IgD-negative memory B cell (primary cell): ENCODE data around the gene FAM83G. TPM values are rescaled to one million over a fixed set of nuclear protein-coding genes. Genes with fewer than 3 reads are reported as not detected.

Source experiments
- H3K27ac Mint-ChIP-seq, 3 donors: one replicate each; pipeline ENCODE4 v1.8.0; 2020 to 2022; ENCODE audit warnings: mild to moderate bottlenecking in 3 of 3, mixed read lengths in 3 of 3, moderate library complexity in 1 of 3
- H3K27me3 Mint-ChIP-seq: one replicate; pipeline ENCODE4 v1.8.0; 2021; ENCODE audit warnings: mixed read lengths
- H3K36me3 Mint-ChIP-seq: one replicate; pipeline ENCODE4 v1.8.0; 2020; ENCODE audit warnings: mild to moderate bottlenecking, mixed read lengths
- H3K4me1 Mint-ChIP-seq, 3 donors: one replicate each; pipeline ENCODE4 v1.8.0; 2020 to 2022; ENCODE audit warnings: mixed read lengths in 3 of 3, mild to moderate bottlenecking in 1 of 3
- H3K4me3 Mint-ChIP-seq, 4 donors: one replicate each; pipeline ENCODE4 v1.8.0; 2020 to 2022; ENCODE audit warnings: mild to moderate bottlenecking in 4 of 4, mixed read lengths in 4 of 4, moderate library complexity in 3 of 4
- H3K9me3 Mint-ChIP-seq, 3 donors: one replicate each; pipeline ENCODE4 v1.8.0; 2020 to 2021; ENCODE audit warnings: mixed read lengths in 3 of 3, mild to moderate bottlenecking in 1 of 3
- polyA plus RNA-seq: library from polyadenylated mRNA; unstranded; fragments of 300-500 nt; fragmentation: Illumina TruSeq; gene quantifications from one replicate; pipeline ENCODE4 v1.2.3, GENCODE V29; 2021

The FAM83G gene
- polyA plus RNA-seq, 1 donor from 2014 or later, result 6.8 TPM

- Mint-ChIP-seq H3K27me3 (no peaks in the 10 kb centered on the region), H3K27ac (no peak overlapping the region), H3K9me3 (no peaks in the 10 kb centered on the region), H3K4me3 (no peak overlapping the region), H3K4me1 (no peaks in the 10 kb centered on the region), H3K36me3 (peaks cover 2% of the 10 kb centered on the region)
Observed at GRCh38 chr17:18977646-18978045, 26.9 kb downstream of the FAM83G start.

GRCh38 chr17:18977021-18977420 lies 27.5 kb downstream of the FAM83G start:
- Mint-ChIP-seq H3K27me3 (no peaks in the 10 kb centered on the region), H3K4me3 (no peak overlapping the region), H3K36me3 (peaks cover 2% of the 10 kb centered on the region), H3K27ac (peak overlapping the region in 1 of 3 donors; percentile 71), H3K4me1 (no peaks in the 10 kb centered on the region), H3K9me3 (no peaks in the 10 kb centered on the region)

- peaks cover 2% of the 10 kb centered on the region for H3K36me3 Mint-ChIP-seq
- no peak overlapping the region for H3K27ac Mint-ChIP-seq
Observed at GRCh38 chr17:18976201-18976600, 28.4 kb downstream of the FAM83G start.

GRCh38 chr17:18975597-18975996 lies 29.0 kb downstream of the FAM83G start:
- H3K27me3 Mint-ChIP-seq, result no peaks in the 10 kb centered on the region
- no peak overlapping the region for H3K27ac Mint-ChIP-seq
- peaks cover 2% of the 10 kb centered on the region for H3K36me3 Mint-ChIP-seq
- no peaks in the 10 kb centered on the region for H3K9me3 Mint-ChIP-seq
- H3K4me1 Mint-ChIP-seq, result no peaks in the 10 kb centered on the region
- H3K4me3 Mint-ChIP-seq, result no peak overlapping the region

More at GRCh38 chr17:18976201-18976600, 28.4 kb downstream of the FAM83G start:
- H3K27me3 Mint-ChIP-seq, result no peaks in the 10 kb centered on the region
- no peaks in the 10 kb centered on the region for H3K4me1 Mint-ChIP-seq
- no peaks in the 10 kb centered on the region for H3K9me3 Mint-ChIP-seq
- H3K4me3 Mint-ChIP-seq, result no peak overlapping the region

DNA sequence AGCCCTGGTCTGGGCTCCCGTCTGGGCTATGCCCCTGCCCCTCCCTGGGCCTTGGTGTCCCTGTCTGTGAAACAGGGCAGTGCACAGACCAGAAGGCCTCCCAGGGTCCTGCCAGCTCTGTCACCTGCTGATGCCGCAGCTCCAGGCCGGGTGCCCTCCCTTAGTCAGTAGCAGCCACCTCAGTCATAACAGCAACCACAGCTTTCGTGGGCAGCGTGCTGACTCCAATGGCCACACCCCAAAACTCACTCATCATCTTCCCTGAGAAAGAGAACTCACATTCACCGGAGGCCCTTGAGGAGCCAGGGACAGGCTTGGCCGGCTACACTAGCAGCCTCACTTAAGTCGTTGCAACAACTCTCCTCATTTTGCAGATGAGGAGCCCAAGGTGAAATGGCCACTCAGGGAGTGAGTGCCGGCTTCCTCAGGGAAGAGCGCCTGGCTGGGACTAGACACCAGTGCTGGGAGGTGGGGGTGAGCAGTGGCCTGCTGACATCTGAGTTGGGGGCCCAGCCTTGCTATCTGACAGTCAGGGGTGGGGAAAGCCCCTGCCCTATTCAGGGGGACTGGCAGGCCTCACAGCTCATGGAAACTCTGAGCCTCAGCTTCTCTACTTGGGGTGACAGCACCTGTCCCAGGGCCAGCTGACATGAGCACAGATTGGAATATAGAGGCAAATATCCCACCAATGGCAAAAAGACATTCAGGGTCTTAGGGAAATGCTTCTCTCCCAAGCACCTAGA lies 30.0 kb downstream of the FAM83G start:
- Mint-ChIP-seq H3K9me3 (no peaks in the 10 kb centered on the region), H3K36me3 (peaks cover 1% of the 10 kb centered on the region), H3K27ac (no peak overlapping the region), H3K4me1 (peaks cover 0 to 3% (median 0%) of the 10 kb centered on the region in 3 donors), H3K27me3 (no peaks in the 10 kb centered on the region), H3K4me3 (no peak overlapping the region)

DNA sequence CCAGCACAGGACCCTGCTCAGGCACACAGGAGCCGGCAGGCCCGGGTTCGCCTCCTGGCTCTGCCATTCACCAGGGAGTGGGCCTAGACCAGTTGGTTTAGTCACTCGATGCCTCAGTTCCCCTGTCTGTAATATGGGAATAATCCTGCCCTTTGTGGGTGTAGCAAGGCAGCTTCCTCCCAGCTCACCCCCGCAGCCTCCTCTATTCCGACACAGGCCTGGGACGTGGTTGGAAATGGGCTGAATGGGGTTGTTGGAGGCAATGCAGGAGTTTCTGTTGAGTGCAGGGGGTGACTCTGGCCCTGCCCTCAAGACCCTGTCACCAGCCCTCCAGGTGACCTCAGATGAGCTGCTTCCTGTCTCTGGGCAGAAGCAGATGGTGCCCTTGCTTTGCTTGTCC lies 32.8 kb downstream of the FAM83G start:
- no peak overlapping the region for H3K27ac Mint-ChIP-seq
- H3K36me3 Mint-ChIP-seq, result no peaks in the 10 kb centered on the region
- no peak overlapping the region for H3K4me3 Mint-ChIP-seq
- no peaks in the 10 kb centered on the region for H3K27me3 Mint-ChIP-seq
- H3K9me3 Mint-ChIP-seq, result no peaks in the 10 kb centered on the region
- H3K4me1 Mint-ChIP-seq, result peaks cover 0 to 3% (median 0%) of the 10 kb centered on the region in 3 donors

GRCh38 chr17:18970582-18971480 lies 33.7 kb downstream of the FAM83G start:
- no peaks in the 10 kb centered on the region for H3K9me3 Mint-ChIP-seq
- no peaks in the 10 kb centered on the region for H3K27me3 Mint-ChIP-seq
- H3K27ac Mint-ChIP-seq, result no peak overlapping the region

DNA sequence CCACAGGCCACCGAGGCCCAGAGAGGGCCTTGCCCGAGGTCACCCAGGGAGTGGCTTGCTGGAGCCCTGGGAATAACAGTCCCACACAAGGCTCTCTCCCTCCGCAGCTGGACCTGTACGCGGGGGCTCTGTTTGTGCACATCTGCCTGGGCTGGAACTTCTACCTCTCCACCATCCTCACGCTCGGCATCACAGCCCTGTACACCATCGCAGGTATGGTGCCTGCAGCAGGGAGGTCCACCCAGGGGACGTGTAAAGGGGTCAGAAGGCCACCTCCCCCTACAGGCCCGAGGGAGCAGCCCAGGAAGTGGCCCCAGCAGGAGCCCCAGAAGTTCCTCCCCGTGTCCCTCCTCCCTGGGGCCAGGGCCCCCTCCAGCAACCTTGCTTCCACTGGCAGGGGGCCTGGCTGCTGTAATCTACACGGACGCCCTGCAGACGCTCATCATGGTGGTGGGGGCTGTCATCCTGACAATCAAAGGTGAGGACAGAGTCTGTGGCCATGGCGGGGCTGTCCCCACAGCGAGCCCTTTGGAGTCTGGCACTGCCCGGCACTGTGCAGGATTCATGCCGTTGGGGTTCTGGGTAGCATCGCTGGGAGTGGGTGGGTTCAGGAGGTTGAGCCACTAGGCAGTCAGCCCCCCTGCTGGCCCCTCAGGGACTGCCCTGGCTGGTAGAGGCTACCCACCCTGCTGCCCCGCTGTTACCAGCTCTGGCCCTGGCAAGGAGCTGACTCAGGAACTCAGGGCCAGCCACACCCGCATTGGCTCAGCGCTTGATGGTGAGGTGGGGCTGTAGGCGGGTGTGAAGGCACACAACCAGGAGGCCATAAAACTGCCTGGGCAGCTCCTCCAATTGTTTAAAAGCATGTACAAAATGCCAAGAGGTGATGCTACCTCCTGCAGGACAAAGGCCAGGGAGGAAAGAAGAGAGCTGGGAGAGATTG lies 35.3 kb downstream of the FAM83G start:
- H3K9me3 Mint-ChIP-seq, result no peaks in the 10 kb centered on the region
- H3K27ac Mint-ChIP-seq, result no peak overlapping the region
- no peaks in the 10 kb centered on the region for H3K27me3 Mint-ChIP-seq
- peaks cover 0 to 3% (median 0%) of the 10 kb centered on the region in 3 donors for H3K4me1 Mint-ChIP-seq
- no peaks in the 10 kb centered on the region for H3K36me3 Mint-ChIP-seq
- H3K4me3 Mint-ChIP-seq, result no peak overlapping the region

More at GRCh38 chr17:18970582-18971480, 33.7 kb downstream of the FAM83G start:
- H3K4me1 Mint-ChIP-seq, result peaks cover 0 to 3% (median 0%) of the 10 kb centered on the region in 3 donors
- no peak overlapping the region for H3K4me3 Mint-ChIP-seq
- H3K36me3 Mint-ChIP-seq, result no peaks in the 10 kb centered on the region

DNA sequence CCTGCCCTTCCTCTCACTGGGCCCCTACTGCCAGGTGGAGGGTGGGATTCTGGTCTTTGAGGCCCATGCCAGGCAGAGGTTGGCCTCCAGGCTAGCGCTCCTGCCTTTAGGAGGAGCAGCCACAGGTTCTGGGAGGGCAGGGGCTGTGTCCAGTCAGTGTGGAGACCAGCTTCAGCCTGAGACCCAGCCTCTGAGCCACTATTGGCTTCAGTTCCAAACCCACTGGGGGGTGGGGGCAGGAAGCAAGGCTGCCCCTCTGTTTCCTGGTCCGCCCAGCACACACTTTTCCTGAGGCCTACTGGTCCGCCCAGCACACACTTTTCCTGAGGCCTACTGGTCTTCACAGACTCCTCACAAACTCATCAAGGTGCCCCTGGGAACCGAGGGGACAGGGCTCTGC lies 36.2 kb downstream of the FAM83G start:
- Mint-ChIP-seq H3K9me3 (no peaks in the 10 kb centered on the region), H3K4me3 (no peak overlapping the region), H3K27me3 (no peaks in the 10 kb centered on the region), H3K36me3 (no peaks in the 10 kb centered on the region), H3K4me1 (peaks cover 0 to 3% (median 0%) of the 10 kb centered on the region in 3 donors), H3K27ac (no peak overlapping the region)

DNA sequence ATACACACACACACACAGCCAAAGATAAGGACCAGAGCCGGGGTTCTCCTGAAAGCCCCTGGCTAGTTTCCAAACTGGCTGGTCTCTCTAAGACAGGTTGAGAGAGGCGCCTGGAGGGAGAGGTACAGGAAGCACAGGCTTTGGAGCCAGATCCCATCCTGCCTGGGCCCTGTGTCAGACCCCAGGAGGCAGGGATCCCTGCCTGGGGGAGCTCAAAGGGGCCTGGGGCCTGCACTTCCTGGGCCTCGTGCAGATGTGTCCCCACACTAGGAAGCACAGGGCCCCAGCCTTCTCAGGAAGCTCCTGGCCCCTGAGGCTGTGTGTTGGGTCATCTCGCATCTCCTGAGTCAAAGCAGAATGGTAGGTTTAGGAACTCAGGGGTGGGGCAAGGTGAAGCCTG lies 36.6 kb downstream of the FAM83G start:
- Mint-ChIP-seq H3K4me1 (peaks cover 0 to 3% (median 0%) of the 10 kb centered on the region in 3 donors), H3K9me3 (no peaks in the 10 kb centered on the region), H3K27ac (no peak overlapping the region)

GRCh38 chr17:18966831-18967624 lies 37.5 kb downstream of the FAM83G start:
- Mint-ChIP-seq H3K9me3 (no peaks in the 10 kb centered on the region), H3K4me1 (peaks cover 0 to 3% (median 0%) of the 10 kb centered on the region in 3 donors), H3K27me3 (no peaks in the 10 kb centered on the region), H3K4me3 (peak overlapping the region in 1 of 4 donors; percentile 37), H3K36me3 (no peaks in the 10 kb centered on the region), H3K27ac (no peak overlapping the region)

More for the DNA sequence above, 36.6 kb downstream of the FAM83G start:
- no peaks in the 10 kb centered on the region for H3K36me3 Mint-ChIP-seq
- H3K27me3 Mint-ChIP-seq, result no peaks in the 10 kb centered on the region
- no peak overlapping the region for H3K4me3 Mint-ChIP-seq

DNA sequence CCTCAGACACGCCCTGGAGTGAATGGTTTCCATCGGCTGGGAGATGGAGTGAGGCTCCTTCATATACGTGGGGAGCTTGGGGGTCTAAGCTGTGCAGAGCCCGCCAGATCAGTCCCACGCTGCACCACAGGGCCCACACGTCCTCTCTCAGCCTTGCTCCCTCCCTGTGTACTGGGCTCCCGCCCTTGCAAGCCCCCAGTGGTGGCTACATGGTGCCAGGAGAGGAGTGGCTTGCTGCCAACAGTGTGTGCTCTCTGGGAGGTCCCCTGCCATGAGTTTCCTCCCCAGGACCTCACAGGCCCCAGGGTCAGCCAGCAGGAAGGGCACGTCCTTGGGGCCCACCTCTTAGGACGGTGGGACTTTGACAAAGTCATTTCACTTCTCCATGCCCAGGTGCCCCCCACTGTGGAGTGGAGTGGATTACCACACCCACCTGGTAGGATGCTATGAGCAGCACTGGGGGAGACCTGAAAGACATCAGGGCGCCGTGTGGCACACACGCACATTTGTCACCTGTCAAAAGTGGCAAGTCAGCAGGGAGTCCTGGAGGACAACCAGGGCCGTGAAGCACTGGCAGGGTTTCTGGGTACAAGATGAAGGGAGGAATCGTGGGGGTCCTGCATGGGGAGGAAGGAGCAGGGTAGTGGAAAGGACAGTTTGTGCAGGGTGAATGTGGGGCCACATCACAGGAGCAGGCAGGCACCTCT lies 38.9 kb downstream of the FAM83G start:
- H3K36me3 Mint-ChIP-seq, result no peaks in the 10 kb centered on the region
- peak overlapping the region in 2 of 3 donors; percentile 73 to 77 for H3K27ac Mint-ChIP-seq
- H3K4me1 Mint-ChIP-seq, result peaks cover 0 to 3% (median 3%) of the 10 kb centered on the region in 3 donors
- no peaks in the 10 kb centered on the region for H3K27me3 Mint-ChIP-seq
- H3K4me3 Mint-ChIP-seq, result peak overlapping the region in 1 of 4 donors; percentile 49
- H3K9me3 Mint-ChIP-seq, result no peaks in the 10 kb centered on the region

GRCh38 chr17:18964550-18964949 lies 40.0 kb downstream of the FAM83G start:
- Mint-ChIP-seq H3K4me1 (peaks cover 0 to 5% (median 0%) of the 10 kb centered on the region in 3 donors), H3K27me3 (no peaks in the 10 kb centered on the region), H3K4me3 (no peak overlapping the region), H3K9me3 (no peaks in the 10 kb centered on the region), H3K27ac (no peak overlapping the region), H3K36me3 (no peaks in the 10 kb centered on the region)
